ENCODE results near the gene ZBTB22. TPM values are rescaled to one million over a fixed set of nuclear protein-coding genes. Genes with fewer than 3 reads are reported as not detected.
A peak's percentile ranks its signal among the peaks of the same experiment; 100 is the strongest.

ZBTB22 gene
- total RNA-seq, 1 experiment from 2014 or later: 4.9 TPM

GRCh38 chr6:33271468-33272274 lies 45.9 kb downstream of the ZBTB22 start, which contains the start of the genes RPS18 and VPS52:
TSS of gene RPS18 (plus strand) at chr6:33272075. CDS start at chr6:33272120, 45 bp downstream.
TSS of gene VPS52 (minus strand) at chr6:33271876. CDS start at chr6:33271675, 201 bp downstream.
- Histone ChIP-seq H3K4me1 (ENCODE audit: low read length) (peaks cover 53% of the 10 kb centered on the region), H3K4me3 (ENCODE audit: low read length) (peak within 1 kb of the TSS; percentile 80)
- DNase-seq: peak; percentile 99

GRCh38 chr6:33271117-33271467 lies 46.5 kb downstream of the ZBTB22 start:
- DNase-seq: no peak
- no peaks in the 10 kb centered on the region for H3K9me3 ChIP-seq (ENCODE audit: low read length)
- no peaks in the 10 kb centered on the region for H3K9me2 ChIP-seq (replicated peaks; ENCODE audit: insufficient read depth, low read length)
- H3K79me2 ChIP-seq (ENCODE audit: low read length): peaks cover 52% of the 10 kb centered on the region
- H3K27ac ChIP-seq (ENCODE audit: low read length): peak overlapping the region; percentile 83
- H3K4me2 ChIP-seq (ENCODE audit: low read depth, low read length, poor library complexity, severe bottlenecking): peak overlapping the region; percentile 83
- H3K4me1 ChIP-seq (ENCODE audit: low read length): peaks cover 47% of the 10 kb centered on the region
- peak overlapping the region; percentile 90 for H3K9ac ChIP-seq (ENCODE audit: low read length)
- no peaks in the 10 kb centered on the region for H3K27me3 ChIP-seq (ENCODE audit: low read length)
- H4K20me1 ChIP-seq (ENCODE audit: insufficient read depth, low read depth, low read length): peaks cover 36% of the 10 kb centered on the region
- peak overlapping the region; percentile 91; the same call in 1 of the 2 replicates for H2AFZ ChIP-seq (ENCODE audit: low read length)
- peak overlapping the region; percentile 80 for H3K4me3 ChIP-seq (ENCODE audit: low read length)
- peaks cover 47% of the 10 kb centered on the region for H3K36me3 ChIP-seq (ENCODE audit: insufficient read depth, low read length)

More at GRCh38 chr6:33271468-33272274, 45.9 kb downstream of the ZBTB22 start, which contains the start of the genes RPS18 and VPS52:
- Histone ChIP-seq H3K9ac (ENCODE audit: low read length) (peak within 1 kb of the TSS; percentile 91), H3K27me3 (ENCODE audit: low read length) (no peaks in the 10 kb centered on the region), H3K9me2 (replicated peaks; ENCODE audit: insufficient read depth, low read length) (no peaks in the 10 kb centered on the region), H3K36me3 (ENCODE audit: insufficient read depth, low read length) (peaks cover 47% of the 10 kb centered on the region), H3K4me2 (ENCODE audit: low read depth, low read length, poor library complexity, severe bottlenecking) (peak within 1 kb of the TSS; percentile 90), H4K20me1 (ENCODE audit: insufficient read depth, low read depth, low read length) (peaks cover 40% of the 10 kb centered on the region), H3K9me3 (ENCODE audit: low read length) (no peaks in the 10 kb centered on the region), H2AFZ (ENCODE audit: low read length) (peak within 1 kb of the TSS; percentile 91; the same call in 1 of the 2 replicates), H3K27ac (ENCODE audit: low read length) (peak within 1 kb of the TSS; percentile 83), H3K79me2 (ENCODE audit: low read length) (peaks cover 52% of the 10 kb centered on the region)

Other genes starting within 250 kb of the ZBTB22 start
- gene HLA-DPA1, start 244.1 kb downstream of the ZBTB22 start, total RNA-seq (2014; rRNA removed; shearing (Covaris generic); ENCODE audit: low replicate concordance): 571 and 780 TPM in 2 replicates
- gene HLA-DPB1, start 241.8 kb downstream of the ZBTB22 start, total RNA-seq (2014; rRNA removed; shearing (Covaris generic); ENCODE audit: low replicate concordance): 236 and 601 TPM in 2 replicates
- gene COL11A2, start 125.3 kb downstream of the ZBTB22 start, total RNA-seq (2014; rRNA removed; shearing (Covaris generic); ENCODE audit: low replicate concordance): 0.41 and 1.0 TPM in 2 replicates
- gene RXRB, start 117.1 kb downstream of the ZBTB22 start, total RNA-seq (2014; rRNA removed; shearing (Covaris generic); ENCODE audit: low replicate concordance): 26.2 and 31.1 TPM in 2 replicates
- gene SLC39A7, start 116.9 kb downstream of the ZBTB22 start, total RNA-seq (2014; rRNA removed; shearing (Covaris generic); ENCODE audit: low replicate concordance): 14.0 and 31.9 TPM in 2 replicates
- 15.5 and 26.2 TPM in 2 replicates for gene HSD17B8, start 113.1 kb downstream of the ZBTB22 start, total RNA-seq (2014; rRNA removed; shearing (Covaris generic); ENCODE audit: low replicate concordance)
- gene RING1, start 109.2 kb downstream of the ZBTB22 start, total RNA-seq (2014; rRNA removed; shearing (Covaris generic); ENCODE audit: low replicate concordance): 14.2 and 38.7 TPM in 2 replicates
- gene VPS52, start 45.9 kb downstream of the ZBTB22 start, total RNA-seq (2014; rRNA removed; shearing (Covaris generic); ENCODE audit: low replicate concordance): 21.6 and 76.5 TPM in 2 replicates
- 7,996 and 13,063 TPM in 2 replicates for gene RPS18, start 45.7 kb downstream of the ZBTB22 start, total RNA-seq (2014; rRNA removed; shearing (Covaris generic); ENCODE audit: low replicate concordance)
- gene B3GALT4, start 40.6 kb downstream of the ZBTB22 start, total RNA-seq (2014; rRNA removed; shearing (Covaris generic); ENCODE audit: low replicate concordance): 3.4 and 16.2 TPM in 2 replicates
- 59.6 and 91.1 TPM in 2 replicates for gene WDR46, start 28.5 kb downstream of the ZBTB22 start, total RNA-seq (2014; rRNA removed; shearing (Covaris generic); ENCODE audit: low replicate concordance)
- 66.7 and 126 TPM in 2 replicates for gene PFDN6, start 28.1 kb downstream of the ZBTB22 start, total RNA-seq (2014; rRNA removed; shearing (Covaris generic); ENCODE audit: low replicate concordance)
- 35.1 and 47.2 TPM in 2 replicates for gene RGL2, start 18.8 kb downstream of the ZBTB22 start, total RNA-seq (2014; rRNA removed; shearing (Covaris generic); ENCODE audit: low replicate concordance)
- gene TAPBP, start 3.7 kb downstream of the ZBTB22 start, total RNA-seq (2014; rRNA removed; shearing (Covaris generic); ENCODE audit: low replicate concordance): 102 and 188 TPM in 2 replicates
- gene DAXX, start 5.2 kb upstream of the ZBTB22 start, total RNA-seq (2014; rRNA removed; shearing (Covaris generic); ENCODE audit: low replicate concordance): 45.8 and 55.6 TPM in 2 replicates
- gene KIFC1, start 74.1 kb upstream of the ZBTB22 start, total RNA-seq (2014; rRNA removed; shearing (Covaris generic); ENCODE audit: low replicate concordance): 37.8 and 42.8 TPM in 2 replicates
- 32.6 and 66.6 TPM in 2 replicates for gene PHF1, start 93.3 kb upstream of the ZBTB22 start, total RNA-seq (2014; rRNA removed; shearing (Covaris generic); ENCODE audit: low replicate concordance)
- gene CUTA, start 100.4 kb upstream of the ZBTB22 start, total RNA-seq (2014; rRNA removed; shearing (Covaris generic); ENCODE audit: low replicate concordance): 223 and 260 TPM in 2 replicates
- gene SYNGAP1, start 102.3 kb upstream of the ZBTB22 start, total RNA-seq (2014; rRNA removed; shearing (Covaris generic); ENCODE audit: low replicate concordance): 16.3 and 16.7 TPM in 2 replicates
- 5.1 and 6.8 TPM in 2 replicates for gene ZBTB9, start 136.8 kb upstream of the ZBTB22 start, total RNA-seq (2014; rRNA removed; shearing (Covaris generic); ENCODE audit: low replicate concordance)

Data from Karpas-422 (cell line).